Subcutaneous adipose tissue (tissue), 4 donors: ENCODE data around the gene HS3ST5. TPM values are rescaled to one million over a fixed set of nuclear protein-coding genes. Genes with fewer than 3 reads are reported as not detected.

Experiments
- total RNA-seq, 4 donors: library from RNA; depleted of rRNA; stranded (reverse); fragments of >200 nt; gene quantifications; one replicate each; pipeline ENCODE4 v1.1.0, GENCODE V29; 2016
- TF ChIP-seq, protein P1 (sequence below): fragments of 450-650 bp; IDR thresholded peaks from one replicate; pipeline ENCODE4 v1.5.1; 2016; ENCODE audit warnings: low read depth, mild to moderate bottlenecking, control low read depth, antibody characterized with exemption, moderate library complexity

Gene HS3ST5
- total RNA-seq, 4 donors from 2014 or later: not detected

DNA sequence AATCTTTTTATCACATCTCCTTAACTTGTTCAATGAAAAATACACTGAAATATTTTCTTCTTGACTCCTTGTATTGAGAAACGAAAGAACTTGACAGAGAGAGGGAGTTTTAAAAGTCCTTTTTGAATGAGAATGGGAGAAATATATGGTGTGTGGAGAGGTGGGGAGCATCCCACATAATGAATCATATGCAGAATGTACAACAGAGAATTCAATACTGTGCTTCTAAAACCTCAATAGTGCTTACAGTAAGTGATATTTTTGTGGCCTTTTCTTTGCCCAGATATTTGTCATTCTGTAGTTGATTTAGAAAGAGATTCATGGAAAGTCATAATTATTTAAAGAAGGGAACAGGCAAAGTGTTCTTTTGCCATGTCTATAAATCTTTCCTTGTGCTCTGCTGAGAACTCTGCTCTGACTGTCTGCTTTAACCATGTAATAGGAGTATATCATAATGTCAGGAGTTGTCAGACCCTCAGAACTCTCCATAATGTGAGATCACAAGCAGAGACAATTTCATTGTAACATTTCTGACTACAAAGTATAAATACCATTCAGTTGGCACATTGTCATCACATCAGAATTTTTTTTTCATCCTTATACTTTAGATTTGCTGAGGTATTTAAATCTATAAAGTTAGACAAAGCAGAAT lies 32.8 kb upstream of the HS3ST5 start:
- TF ChIP-seq, protein P1, sequence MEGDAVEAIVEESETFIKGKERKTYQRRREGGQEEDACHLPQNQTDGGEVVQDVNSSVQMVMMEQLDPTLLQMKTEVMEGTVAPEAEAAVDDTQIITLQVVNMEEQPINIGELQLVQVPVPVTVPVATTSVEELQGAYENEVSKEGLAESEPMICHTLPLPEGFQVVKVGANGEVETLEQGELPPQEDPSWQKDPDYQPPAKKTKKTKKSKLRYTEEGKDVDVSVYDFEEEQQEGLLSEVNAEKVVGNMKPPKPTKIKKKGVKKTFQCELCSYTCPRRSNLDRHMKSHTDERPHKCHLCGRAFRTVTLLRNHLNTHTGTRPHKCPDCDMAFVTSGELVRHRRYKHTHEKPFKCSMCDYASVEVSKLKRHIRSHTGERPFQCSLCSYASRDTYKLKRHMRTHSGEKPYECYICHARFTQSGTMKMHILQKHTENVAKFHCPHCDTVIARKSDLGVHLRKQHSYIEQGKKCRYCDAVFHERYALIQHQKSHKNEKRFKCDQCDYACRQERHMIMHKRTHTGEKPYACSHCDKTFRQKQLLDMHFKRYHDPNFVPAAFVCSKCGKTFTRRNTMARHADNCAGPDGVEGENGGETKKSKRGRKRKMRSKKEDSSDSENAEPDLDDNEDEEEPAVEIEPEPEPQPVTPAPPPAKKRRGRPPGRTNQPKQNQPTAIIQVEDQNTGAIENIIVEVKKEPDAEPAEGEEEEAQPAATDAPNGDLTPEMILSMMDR: no peak

DNA sequence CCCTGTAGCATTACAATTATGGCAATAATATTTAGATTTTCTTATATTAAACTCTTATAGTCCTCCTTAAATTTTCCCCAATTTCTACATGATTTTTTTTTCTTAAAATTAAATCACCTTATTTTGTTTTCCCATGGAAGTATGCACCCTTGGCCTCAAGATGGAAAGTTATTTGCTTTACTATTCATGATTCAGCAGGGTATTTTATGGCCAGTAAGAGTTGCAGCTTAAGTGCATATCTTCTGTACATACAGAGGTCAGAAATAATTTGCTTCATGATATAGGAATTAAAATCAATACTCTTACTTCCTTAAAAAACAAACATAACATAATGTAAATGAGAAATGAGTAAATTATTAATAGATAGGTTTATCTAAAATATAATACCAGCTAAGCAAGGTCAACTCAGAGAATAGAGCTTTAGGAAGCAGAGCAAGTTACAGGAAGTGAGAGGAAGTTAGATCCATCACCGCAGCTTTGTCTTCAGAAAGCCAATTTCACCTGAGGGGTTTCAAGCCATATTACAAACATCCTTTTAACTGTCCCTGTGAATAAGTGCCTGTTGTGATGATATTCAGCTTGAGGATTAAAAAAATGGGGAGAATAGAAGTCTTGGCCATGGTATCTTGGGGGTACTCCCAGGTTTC lies 24.6 kb upstream of the HS3ST5 start:
- TF ChIP-seq, protein P1: no peak

DNA sequence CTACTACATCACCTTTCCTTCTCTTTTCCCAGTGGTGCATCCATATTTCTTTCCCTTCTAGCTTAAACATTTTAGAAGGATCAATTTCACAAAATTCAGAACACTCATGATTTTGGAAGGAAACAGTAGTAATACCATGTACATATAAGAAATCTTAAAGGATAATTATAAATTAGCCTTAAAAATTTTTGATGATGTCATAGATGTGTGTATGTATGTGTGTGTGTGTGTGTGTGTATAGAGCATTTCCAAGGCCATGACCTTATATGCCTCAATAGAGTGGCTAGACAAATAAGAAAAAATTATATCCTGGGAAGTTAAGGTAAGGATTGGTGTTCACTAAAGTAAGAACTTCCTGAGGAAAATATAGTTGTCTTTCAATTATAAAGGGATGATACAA lies 24.1 kb upstream of the HS3ST5 start:
- TF ChIP-seq, protein P1: no peak

DNA sequence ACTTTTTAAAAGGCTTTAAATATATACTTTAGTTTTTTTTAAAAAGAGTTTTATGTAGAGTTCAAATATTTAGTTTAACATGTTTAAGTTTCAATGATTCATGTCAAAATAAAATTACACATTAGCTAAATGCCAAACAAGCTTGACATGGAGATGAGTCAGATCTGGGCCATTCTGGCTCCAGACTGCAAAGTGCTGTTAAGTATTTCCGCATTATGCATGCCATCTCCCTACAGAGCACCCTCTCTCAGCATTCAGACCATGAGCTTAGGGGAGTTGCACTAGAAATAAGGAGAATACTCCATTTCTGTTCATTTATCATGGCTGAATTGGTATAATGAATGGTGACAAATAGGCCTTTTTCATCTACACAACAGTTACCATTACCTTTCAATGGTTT lies 21.5 kb upstream of the HS3ST5 start:
- TF ChIP-seq, protein P1: no peak

DNA sequence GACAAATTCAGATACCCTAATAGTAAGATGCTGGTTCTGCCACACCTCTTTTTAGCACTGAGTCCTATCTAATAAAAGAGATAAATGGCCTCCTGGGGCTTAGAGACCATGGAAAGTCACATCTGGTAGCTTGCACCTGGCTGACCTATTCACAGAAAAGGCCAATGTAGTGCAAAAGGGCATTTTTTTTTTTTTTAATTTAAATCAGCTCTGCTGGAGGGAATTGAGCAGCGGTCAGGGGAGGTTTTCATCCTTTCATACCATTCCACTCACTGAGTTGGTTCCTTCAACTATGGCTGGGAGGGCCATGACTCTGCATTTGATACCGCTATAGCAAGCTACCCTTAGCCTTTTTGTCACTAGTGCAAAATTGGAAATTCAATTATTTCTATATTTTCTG lies 20.1 kb upstream of the HS3ST5 start:
- TF ChIP-seq, protein P1: no peak

DNA sequence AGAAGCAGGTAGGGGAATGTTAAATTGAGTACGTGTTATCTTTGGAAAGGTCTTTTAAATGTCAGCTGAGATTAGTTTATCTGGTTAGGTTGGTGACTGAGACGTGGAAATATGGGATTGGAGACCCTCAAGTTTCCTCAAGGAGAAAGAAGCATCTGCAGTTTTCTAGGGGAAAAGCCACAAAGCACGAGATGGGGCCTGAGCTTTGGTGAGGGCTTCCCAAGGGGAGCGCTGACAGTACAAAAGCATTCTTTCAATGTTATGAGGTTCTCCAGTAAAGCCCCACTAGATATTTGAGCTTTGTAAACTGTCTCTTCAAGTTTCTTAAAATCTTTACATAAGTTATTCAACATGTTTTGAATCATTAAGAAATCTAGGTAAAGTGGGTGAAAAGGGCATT lies 19.6 kb upstream of the HS3ST5 start:
- TF ChIP-seq, protein P1: no peak

DNA sequence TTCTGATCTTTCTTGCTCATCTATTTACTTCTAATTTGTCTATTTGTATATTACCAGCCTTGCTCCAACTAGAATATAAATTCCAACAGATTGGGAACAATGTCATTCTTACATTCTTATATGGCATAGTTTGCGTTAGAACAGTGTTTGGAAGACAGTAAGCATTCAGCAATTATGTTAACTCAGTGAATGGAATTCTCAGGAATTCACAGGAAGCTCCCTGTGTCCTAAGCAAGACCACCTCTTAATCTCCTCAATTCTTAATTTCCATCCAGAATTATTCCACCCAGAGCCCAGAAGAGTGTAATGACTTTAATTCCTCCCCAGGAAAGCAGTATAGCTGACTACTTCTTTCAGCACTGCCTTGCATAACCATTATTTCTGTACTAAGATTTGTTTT lies 18.2 kb upstream of the HS3ST5 start:
- TF ChIP-seq, protein P1: no peak
